Gastrocnemius medialis (tissue), 4 donors: ENCODE results near the gene BRCA1.

Experiments
- POLR2A ChIP-seq, 2 donors: fragments of 450-650 bp; IDR thresholded peaks; one replicate each; pipeline ENCODE4 v1.6.1; 2017; ENCODE audit warnings: antibody characterized with exemption in 2 of 2, mild to moderate bottlenecking in 2 of 2, moderate library complexity in 2 of 2
- TF ChIP-seq, protein P1 (sequence below), 5 experiments: fragments of 450-650 bp in 3 of 5; fragments of 200-600 bp in 2 of 5; sonication (generic) in 2 of 5; IDR thresholded peaks in 4 of 5; conservative IDR thresholded peaks in 1 of 5; 1 replicate in 4 of 5; 2 replicates in 1 of 5; pipeline ENCODE4 v1.5.1; 2016 to 2019; ENCODE audit warnings: antibody characterized with exemption in 5 of 5, mild to moderate bottlenecking in 3 of 5, moderate library complexity in 3 of 5

DNA sequence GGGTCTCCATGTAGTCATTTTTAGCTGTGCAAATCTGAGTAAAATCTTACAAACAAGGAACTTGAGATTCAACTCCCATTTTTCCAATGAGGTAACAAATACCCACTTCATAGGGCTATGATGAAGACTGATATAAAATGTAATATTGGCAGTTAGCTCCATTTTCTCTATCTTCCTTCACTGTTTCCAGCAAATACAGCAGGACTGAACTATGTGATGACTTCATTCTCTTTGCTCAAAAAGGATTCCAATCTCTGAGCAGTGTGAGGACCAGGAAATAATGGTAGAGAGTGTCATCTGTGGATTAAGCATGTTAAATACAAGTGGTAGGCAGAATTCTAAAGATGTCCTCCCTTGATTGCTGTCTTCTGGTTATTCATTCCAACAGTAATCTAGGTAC is 81.9 kb downstream of the BRCA1 start:
- TF ChIP-seq, protein P1, sequence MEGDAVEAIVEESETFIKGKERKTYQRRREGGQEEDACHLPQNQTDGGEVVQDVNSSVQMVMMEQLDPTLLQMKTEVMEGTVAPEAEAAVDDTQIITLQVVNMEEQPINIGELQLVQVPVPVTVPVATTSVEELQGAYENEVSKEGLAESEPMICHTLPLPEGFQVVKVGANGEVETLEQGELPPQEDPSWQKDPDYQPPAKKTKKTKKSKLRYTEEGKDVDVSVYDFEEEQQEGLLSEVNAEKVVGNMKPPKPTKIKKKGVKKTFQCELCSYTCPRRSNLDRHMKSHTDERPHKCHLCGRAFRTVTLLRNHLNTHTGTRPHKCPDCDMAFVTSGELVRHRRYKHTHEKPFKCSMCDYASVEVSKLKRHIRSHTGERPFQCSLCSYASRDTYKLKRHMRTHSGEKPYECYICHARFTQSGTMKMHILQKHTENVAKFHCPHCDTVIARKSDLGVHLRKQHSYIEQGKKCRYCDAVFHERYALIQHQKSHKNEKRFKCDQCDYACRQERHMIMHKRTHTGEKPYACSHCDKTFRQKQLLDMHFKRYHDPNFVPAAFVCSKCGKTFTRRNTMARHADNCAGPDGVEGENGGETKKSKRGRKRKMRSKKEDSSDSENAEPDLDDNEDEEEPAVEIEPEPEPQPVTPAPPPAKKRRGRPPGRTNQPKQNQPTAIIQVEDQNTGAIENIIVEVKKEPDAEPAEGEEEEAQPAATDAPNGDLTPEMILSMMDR (IDR thresholded peaks at IDR 0.05 in 4 of 5, conservative IDR thresholded peaks at IDR 0.05 in 1 of 5) = no peak
- TF ChIP-seq POLR2A (IDR thresholded peaks at IDR 0.05) = no peak
